Natural killer cell (primary cell): ENCODE results near the gene GPATCH2. TPM values are rescaled to one million over a fixed set of nuclear protein-coding genes. Genes with fewer than 3 reads are reported as not detected.

Experiments used
- ATAC-seq, 3 donors: fragments of 150-1000 bp in 2 of 3; fragments of 200-7000 bp in 1 of 3; cut with Tn5 transposase; 1 replicate in 1 of 3; 2 replicates in 2 of 3; pipeline ENCODE4 v1.10.0; 2021; ENCODE audit warnings: mild to moderate bottlenecking in 2 of 3, moderate library complexity in 2 of 3
- DNase-seq, 2 donors: peaks; one replicate each; pipeline versions ENCODE4 v3.0.0 to v3.0.0-alpha.2; 2013 to 2021; ENCODE audit warnings: mixed read lengths in 1 of 2
- H3K27ac ChIP-seq: one replicate; pipeline ENCODE4 v1.5.1; 2013; ENCODE audit warnings: mild to moderate bottlenecking, low read length
- H3K27me3 ChIP-seq: one replicate; pipeline ENCODE4 v1.6.1; 2013; ENCODE audit warnings: low read length; ENCODE audit not compliant: control insufficient read depth, insufficient read depth
- H3K36me3 ChIP-seq: one replicate; pipeline ENCODE4 v1.6.1; 2013; ENCODE audit warnings: low read length; ENCODE audit not compliant: control insufficient read depth, insufficient read depth
- H3K4me1 ChIP-seq: one replicate; pipeline ENCODE4 v1.6.1; 2013; ENCODE audit warnings: low read length; ENCODE audit not compliant: control insufficient read depth, insufficient read depth
- H3K4me3 ChIP-seq: one replicate; pipeline ENCODE4 v1.5.1; 2013; ENCODE audit warnings: low read length
- H3K9me3 ChIP-seq: one replicate; pipeline ENCODE4 v1.6.1; 2013; ENCODE audit warnings: low read length; ENCODE audit not compliant: control insufficient read depth, insufficient read depth
- H3K27ac Mint-ChIP-seq, 2 donors: one replicate each; pipeline ENCODE4 v1.8.0; 2022; ENCODE audit warnings: mild to moderate bottlenecking in 2 of 2, mixed read lengths in 2 of 2, moderate library complexity in 1 of 2
- H3K27me3 Mint-ChIP-seq, 2 donors: one replicate each; pipeline ENCODE4 v1.8.0; 2022; ENCODE audit warnings: low read depth in 2 of 2, mixed read lengths in 2 of 2
- H3K36me3 Mint-ChIP-seq: one replicate; pipeline ENCODE4 v1.8.0; 2022; ENCODE audit warnings: mixed read lengths
- H3K4me1 Mint-ChIP-seq, 2 donors: one replicate each; pipeline ENCODE4 v1.8.0; 2022; ENCODE audit warnings: mixed read lengths in 2 of 2
- H3K4me3 Mint-ChIP-seq: one replicate; pipeline ENCODE4 v1.8.0; 2022; ENCODE audit warnings: mild to moderate bottlenecking, moderate library complexity, mixed read lengths
- H3K9me3 Mint-ChIP-seq, 2 donors: one replicate each; pipeline ENCODE4 v1.8.0; 2022; ENCODE audit warnings: mixed read lengths in 2 of 2
- CTCF ChIP-seq: fragments of 200-600 bp; IDR thresholded peaks from one replicate; pipeline ENCODE4 v1.8.0; 2022; ENCODE audit warnings: antibody characterized with exemption
- WGBS: methylation state at CpG from one replicate; pipeline ENCODE4 v1.1.7; 2013; ENCODE audit warnings: missing lambda C conversion rate; ENCODE audit not compliant: insufficient coverage; 5-methylcytosine and 5-hydroxymethylcytosine counted together
- intact Hi-C: fragments of 100-400 bp; cut with micrococcal nuclease; formaldehyde crosslinking; loops from one replicate; pipeline ENCODE4 v1.14.2; 2022
- total RNA-seq, 4 donors: library from RNA; stranded (reverse); fragments of 120-200 nt in 1 of 4; gene quantifications; one replicate each; pipeline versions ENCODE4 v1.2.3 to v1.2.4, GENCODE V29; 2013 to 2022

The GPATCH2 gene
- total RNA-seq, 3 donors from 2014 or later (not counting 1 experiment from before 2014, with no cell fraction given): 10.4 to 15.4 (median 11.7) TPM

GRCh38 chr1:217457016-217457415 lies 173.9 kb downstream of the GPATCH2 start:
- ATAC-seq (no peak), DNase-seq (no peak)
- no peaks in the 10 kb centered on the region for H3K36me3 ChIP-seq
- H3K4me1 ChIP-seq: no peaks in the 10 kb centered on the region
- Mint-ChIP-seq H3K4me3 (no peak overlapping the region), H3K9me3 (peaks cover 0 to 2% of the 10 kb centered on the region in 2 donors), H3K27ac (no peak overlapping the region), H3K36me3 (peaks cover 7% of the 10 kb centered on the region), H3K4me1 (peaks cover 0 to 5% of the 10 kb centered on the region in 2 donors), H3K27me3 (no peaks in the 10 kb centered on the region)
- H3K4me3 ChIP-seq: no peak overlapping the region
- no peak overlapping the region for H3K27ac ChIP-seq
- no peaks in the 10 kb centered on the region for H3K9me3 ChIP-seq
- intact Hi-C loops: no loop called here
- WGBS: 44% methylated on average over 1 of the region's 2 CpGs
- no peaks in the 10 kb centered on the region for H3K27me3 ChIP-seq
- no peak for TF ChIP-seq CTCF

DNA sequence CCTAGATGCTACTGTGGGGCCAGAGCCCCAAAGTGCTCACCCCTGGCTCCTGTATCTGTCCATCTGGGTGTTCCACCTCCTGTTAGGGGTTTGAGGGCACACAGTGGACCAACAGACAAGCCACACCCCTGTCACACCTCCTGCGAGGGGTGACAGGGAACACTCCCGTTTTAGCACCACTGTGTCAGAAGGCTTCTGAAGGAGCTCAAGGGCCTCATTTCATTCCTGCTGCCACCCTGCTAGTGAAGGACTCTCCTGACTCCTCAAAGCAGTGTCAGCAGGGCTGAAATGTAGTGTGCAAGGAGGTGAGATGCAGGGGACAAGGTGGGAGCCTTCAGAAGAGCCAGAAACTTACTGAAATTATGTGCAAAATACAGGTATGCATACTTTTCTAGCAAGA lies 174.6 kb downstream of the GPATCH2 start:
- TF ChIP-seq CTCF: no peak
- Mint-ChIP-seq H3K27ac (no peak overlapping the region), H3K4me3 (no peak overlapping the region), H3K27me3 (no peaks in the 10 kb centered on the region), H3K36me3 (peaks cover 7% of the 10 kb centered on the region), H3K4me1 (peaks cover 0 to 5% of the 10 kb centered on the region in 2 donors), H3K9me3 (peaks cover 0 to 2% of the 10 kb centered on the region in 2 donors)
- intact Hi-C loops: no loop called here
- 77% methylated on average over 2 of the region's 2 CpGs for WGBS
- DNase-seq: no peak
- Histone ChIP-seq H3K27me3 (no peaks in the 10 kb centered on the region), H3K9me3 (no peaks in the 10 kb centered on the region), H3K4me3 (no peak overlapping the region), H3K4me1 (no peaks in the 10 kb centered on the region), H3K27ac (no peak overlapping the region), H3K36me3 (no peaks in the 10 kb centered on the region)
- no peak for ATAC-seq

- H3K27me3 ChIP-seq: no peaks in the 10 kb centered on the region
- H3K4me3 ChIP-seq: no peak overlapping the region
- H3K9me3 ChIP-seq: no peaks in the 10 kb centered on the region
- no peak for TF ChIP-seq CTCF
- peaks cover 2% of the 10 kb centered on the region for H3K36me3 ChIP-seq
- WGBS: 96% methylated on average over 4 of the region's 4 CpGs
- peaks cover 13% of the 10 kb centered on the region for H3K36me3 Mint-ChIP-seq
- H3K4me1 ChIP-seq: no peaks in the 10 kb centered on the region
- peaks cover 0 to 2% of the 10 kb centered on the region in 2 donors for H3K9me3 Mint-ChIP-seq
- intact Hi-C loops: no loop called here
- no peak overlapping the region for H3K27ac Mint-ChIP-seq
- H3K27ac ChIP-seq: no peak overlapping the region
- DNase-seq (no peak), ATAC-seq (no peak)
- H3K27me3 Mint-ChIP-seq: no peaks in the 10 kb centered on the region
- peaks cover 0 to 5% of the 10 kb centered on the region in 2 donors for H3K4me1 Mint-ChIP-seq
- no peak overlapping the region for H3K4me3 Mint-ChIP-seq
Observed at GRCh38 chr1:217453816-217454215, 177.1 kb downstream of the GPATCH2 start.

- Mint-ChIP-seq H3K9me3 (peaks cover 1 to 2% of the 10 kb centered on the region in 2 donors), H3K27me3 (no peaks in the 10 kb centered on the region), H3K4me3 (no peak overlapping the region), H3K36me3 (peaks cover 16% of the 10 kb centered on the region), H3K27ac (no peak overlapping the region), H3K4me1 (no peaks in the 10 kb centered on the region)
- Histone ChIP-seq H3K27me3 (no peaks in the 10 kb centered on the region), H3K4me3 (no peak overlapping the region), H3K36me3 (peaks cover 18% of the 10 kb centered on the region), H3K9me3 (no peaks in the 10 kb centered on the region), H3K27ac (no peak overlapping the region), H3K4me1 (no peaks in the 10 kb centered on the region)
- ATAC-seq: no peak
- no peak for DNase-seq
- 98% methylated on average over 5 of the region's 6 CpGs for WGBS
- intact Hi-C loops: no loop called here
- TF ChIP-seq CTCF: no peak
Observed at GRCh38 chr1:217449370-217449769, 181.5 kb downstream of the GPATCH2 start.
